Karpas-422 (cell line): ENCODE results near the gene PTPRH. TPM values are rescaled to one million over a fixed set of nuclear protein-coding genes. Genes with fewer than 3 reads are reported as not detected.

Source experiments
- DNase-seq: peaks from one replicate; pipeline ENCODE4 v3.0.0-alpha.2; 2015
- H2AFZ ChIP-seq: fragments of 200-600 bp; sonication (generic); 2 replicates; pipeline ENCODE4 v1.6.1; 2014; ENCODE audit warnings: antibody characterized with exemption, low read length, mixed read lengths
- H3K27ac ChIP-seq: fragments of 200-600 bp; sonication (generic); 2 replicates; pipeline ENCODE4 v1.5.1; 2014; ENCODE audit warnings: mild to moderate bottlenecking, low read length, moderate library complexity
- H3K27me3 ChIP-seq: fragments of 200-600 bp; sonication (generic); 2 replicates; pipeline ENCODE4 v1.6.1; 2014; ENCODE audit warnings: low read length, mixed read lengths
- H3K36me3 ChIP-seq: fragments of 200-600 bp; sonication (generic); 2 replicates; pipeline ENCODE4 v1.6.1; 2014; ENCODE audit warnings: low read length, mixed read lengths; ENCODE audit not compliant: insufficient read depth
- H3K4me1 ChIP-seq: fragments of 200-600 bp; sonication (generic); 2 replicates; pipeline ENCODE4 v1.6.1; 2014; ENCODE audit warnings: mild to moderate bottlenecking, low read length, mixed read lengths
- H3K4me2 ChIP-seq: fragments of 200-600 bp; sonication (generic); 2 replicates; pipeline ENCODE4 v1.6.1; 2014; ENCODE audit warnings: low read length, low read depth, mild to moderate bottlenecking; ENCODE audit not compliant: poor library complexity, severe bottlenecking
- H3K4me3 ChIP-seq: fragments of 200-600 bp; sonication (generic); 2 replicates; pipeline ENCODE4 v1.5.1; 2014; ENCODE audit warnings: mild to moderate bottlenecking, antibody characterized with exemption, low read length, mixed read lengths
- H3K79me2 ChIP-seq: fragments of 200-600 bp; sonication (generic); 2 replicates; pipeline ENCODE4 v1.6.1; 2014; ENCODE audit warnings: mild to moderate bottlenecking, low read length, mixed read lengths
- H3K9ac ChIP-seq: fragments of 200-600 bp; sonication (generic); 2 replicates; pipeline ENCODE4 v1.6.0; 2014; ENCODE audit warnings: low read length
- H3K9me2 ChIP-seq: fragments of 200-600 bp; sonication (generic), shearing (Covaris generic); replicated peaks from 2 replicates; pipeline ENCODE4 v1.6.0; 2014; ENCODE audit warnings: mild to moderate bottlenecking, low read length, moderate library complexity; ENCODE audit not compliant: insufficient read depth
- H3K9me3 ChIP-seq: fragments of 300-700, 200-600 bp; sonication (generic); 2 replicates; pipeline ENCODE4 v1.6.1; 2014; ENCODE audit warnings: low read length, mixed read lengths
- H4K20me1 ChIP-seq: fragments of 200-600 bp; sonication (generic); 2 replicates; pipeline ENCODE4 v1.6.1; 2014; ENCODE audit warnings: mild to moderate bottlenecking, antibody characterized with exemption, low read length, low read depth; ENCODE audit not compliant: insufficient read depth
- total RNA-seq: library from RNA; depleted of rRNA; stranded (reverse); fragments of >200 nt; shearing (Covaris generic); gene quantifications from 2 replicates; pipeline ENCODE4 v1.2.3, GENCODE V29; 2014; ENCODE audit warnings: low replicate concordance

Gene PTPRH
- total RNA-seq, 1 experiment from 2014 or later, result 1.4 TPM

DNA sequence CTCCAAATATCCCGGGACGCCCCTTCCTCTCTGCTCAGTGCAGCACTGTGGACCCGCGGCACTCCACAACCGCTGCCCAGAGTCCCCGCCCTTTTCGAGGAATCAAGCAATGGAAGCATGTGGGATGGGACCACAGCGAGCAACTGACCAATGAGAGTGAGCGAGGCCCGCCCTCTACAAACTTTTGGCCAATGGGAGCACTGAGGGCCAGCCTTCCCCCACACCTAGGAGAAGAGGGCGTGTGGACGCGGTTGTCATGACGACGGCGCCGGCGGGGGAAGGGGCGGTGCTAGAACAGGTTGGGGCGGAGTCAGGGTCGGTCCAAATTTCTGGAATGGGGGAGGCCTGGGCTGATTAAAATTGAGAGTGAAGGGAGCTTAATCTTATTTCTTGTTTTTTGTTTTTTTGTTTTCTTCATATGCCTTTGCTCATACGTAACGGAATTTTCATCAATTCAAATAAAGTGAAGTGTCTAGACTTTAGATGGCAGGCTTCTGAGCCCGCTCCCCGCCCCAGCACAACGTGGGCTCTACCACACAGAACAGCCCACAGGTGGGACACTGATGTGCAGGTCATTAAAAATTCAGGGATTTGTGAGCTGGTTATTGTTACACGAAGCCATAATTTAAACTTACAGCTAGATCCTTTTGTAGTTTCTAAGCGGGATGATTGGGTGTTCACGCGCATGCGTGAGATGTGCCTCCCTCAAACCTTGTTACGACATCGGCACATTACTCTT lies 42.6 kb downstream of the PTPRH start, which contains the start of gene DNAAF3:
TSS of gene DNAAF3 (minus strand) at position 84 of the 739 bp plus-strand sequence. CDS start 200 bp downstream, outside the sequence.
- Histone ChIP-seq H3K27ac (no peak within 1 kb of the TSS), H3K4me2 (no peak within 1 kb of the TSS), H3K79me2 (no peaks in the 10 kb centered on the region), H3K27me3 (no peaks in the 10 kb centered on the region), H3K36me3 (no peaks in the 10 kb centered on the region), H3K4me1 (no peaks in the 10 kb centered on the region), H2AFZ (no peak within 1 kb of the TSS), H3K9me2 (no peaks in the 10 kb centered on the region), H3K9me3 (no peaks in the 10 kb centered on the region), H3K4me3 (no peak within 1 kb of the TSS), H3K9ac (no peak within 1 kb of the TSS), H4K20me1 (no peaks in the 10 kb centered on the region)
- peak; percentile 97 for DNase-seq

DNA sequence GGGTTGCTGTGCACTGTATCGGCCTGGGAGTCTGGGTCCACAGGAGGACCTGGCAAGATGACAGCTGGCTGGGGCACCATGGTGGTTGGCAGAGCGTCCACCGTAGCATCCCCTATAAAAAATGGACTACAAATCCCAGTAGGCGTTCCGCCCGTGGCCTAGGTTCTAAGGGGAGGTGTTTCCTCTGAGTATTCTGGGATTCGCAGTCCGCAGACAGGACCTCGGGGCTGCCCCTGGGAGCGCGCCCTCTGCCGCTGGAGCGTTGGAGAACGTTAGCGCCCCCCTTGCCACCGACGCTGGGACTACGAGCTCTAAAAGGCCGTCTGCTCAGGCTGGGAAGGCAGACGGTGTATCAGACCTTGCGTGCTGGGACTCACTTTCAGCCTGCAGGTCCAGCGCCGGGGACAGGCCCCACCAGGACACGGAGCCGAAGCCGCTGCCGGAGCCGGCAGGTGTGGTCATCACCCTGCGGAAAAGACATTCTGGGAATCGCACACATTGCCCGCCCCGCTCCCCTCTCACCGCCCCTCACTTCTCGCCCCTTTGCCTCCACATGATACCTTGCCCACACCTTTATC lies 43.3 kb downstream of the PTPRH start:
- DNase-seq, result peak; percentile 27
- H3K27ac ChIP-seq, result no peak overlapping the region
- H3K79me2 ChIP-seq, result no peaks in the 10 kb centered on the region
- H3K36me3 ChIP-seq, result no peaks in the 10 kb centered on the region
- no peaks in the 10 kb centered on the region for H3K4me1 ChIP-seq
- H2AFZ ChIP-seq, result no peak overlapping the region
- no peaks in the 10 kb centered on the region for H3K9me2 ChIP-seq
- H3K9ac ChIP-seq, result no peak overlapping the region
- H3K27me3 ChIP-seq, result no peaks in the 10 kb centered on the region
- H3K4me2 ChIP-seq, result no peak overlapping the region
- no peaks in the 10 kb centered on the region for H3K9me3 ChIP-seq
- no peak overlapping the region for H3K4me3 ChIP-seq
- no peaks in the 10 kb centered on the region for H4K20me1 ChIP-seq

DNA sequence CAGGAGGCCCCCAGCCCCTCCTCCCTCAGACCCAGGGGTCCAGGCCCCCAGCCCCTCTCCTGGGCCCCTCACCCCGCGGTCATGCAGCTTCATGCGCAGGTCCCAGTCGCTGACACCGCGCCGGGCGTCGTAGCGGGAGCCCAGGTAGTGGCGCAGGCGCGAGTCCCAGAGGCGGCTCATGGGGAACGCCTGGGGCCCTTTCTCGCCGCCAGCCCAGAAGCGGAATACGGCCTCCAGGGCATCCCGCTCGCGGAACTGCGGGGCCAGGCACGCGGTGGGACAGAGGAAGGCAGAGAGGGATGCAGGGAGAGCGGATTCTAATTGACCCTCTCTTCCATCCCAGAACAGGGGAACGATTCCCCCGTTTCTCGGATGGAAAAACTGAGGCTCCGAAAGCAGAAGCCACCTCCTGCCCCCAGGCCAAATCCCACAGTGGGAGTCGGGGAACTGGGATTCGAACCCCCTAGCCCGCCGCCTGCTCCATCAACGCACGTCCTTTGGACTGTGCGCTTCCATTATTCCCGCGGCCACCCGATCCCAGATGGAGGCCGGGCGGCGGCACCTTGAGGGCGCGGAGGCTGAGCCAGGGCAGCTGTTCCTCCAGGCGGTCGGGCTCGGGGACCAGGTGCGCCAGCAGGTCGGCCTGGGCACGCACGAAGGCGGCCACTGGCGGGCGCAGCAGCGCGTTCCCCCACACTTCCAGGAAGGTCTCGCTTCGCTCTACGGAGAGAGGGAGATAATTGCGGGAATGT lies 47.6 kb downstream of the PTPRH start:
- no peak overlapping the region for H3K9ac ChIP-seq
- no peak for DNase-seq
- H3K4me2 ChIP-seq, result no peak overlapping the region
- H3K4me1 ChIP-seq, result no peaks in the 10 kb centered on the region; the same call in 1 of the 2 replicates
- H3K27me3 ChIP-seq, result no peaks in the 10 kb centered on the region
- H3K79me2 ChIP-seq, result no peaks in the 10 kb centered on the region
- H3K36me3 ChIP-seq, result no peaks in the 10 kb centered on the region
- no peak overlapping the region for H3K27ac ChIP-seq
- H2AFZ ChIP-seq, result no peak overlapping the region
- H4K20me1 ChIP-seq, result no peaks in the 10 kb centered on the region
- no peak overlapping the region for H3K4me3 ChIP-seq
- H3K9me3 ChIP-seq, result no peaks in the 10 kb centered on the region
- H3K9me2 ChIP-seq, result no peaks in the 10 kb centered on the region

DNA sequence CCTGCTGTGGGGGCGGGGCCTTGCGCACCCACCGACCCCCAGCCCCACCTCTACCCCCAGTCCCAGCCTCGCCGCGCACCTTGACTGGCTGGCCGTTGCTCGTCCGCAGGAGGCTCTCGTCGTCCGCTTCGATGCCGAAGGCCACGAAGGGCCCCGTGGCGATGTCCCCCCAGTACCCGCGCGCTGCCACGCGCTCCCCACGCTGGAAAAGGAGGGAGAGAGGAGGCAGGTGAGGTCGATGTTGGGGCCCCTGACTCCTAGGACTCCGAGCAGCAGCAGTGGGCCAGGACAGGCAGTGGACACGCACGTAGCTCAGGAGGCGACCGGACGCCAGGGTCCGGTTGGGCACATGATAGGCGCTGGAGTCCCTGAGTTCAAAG lies 48.3 kb downstream of the PTPRH start:
- H3K9ac ChIP-seq, result no peak overlapping the region

DNA sequence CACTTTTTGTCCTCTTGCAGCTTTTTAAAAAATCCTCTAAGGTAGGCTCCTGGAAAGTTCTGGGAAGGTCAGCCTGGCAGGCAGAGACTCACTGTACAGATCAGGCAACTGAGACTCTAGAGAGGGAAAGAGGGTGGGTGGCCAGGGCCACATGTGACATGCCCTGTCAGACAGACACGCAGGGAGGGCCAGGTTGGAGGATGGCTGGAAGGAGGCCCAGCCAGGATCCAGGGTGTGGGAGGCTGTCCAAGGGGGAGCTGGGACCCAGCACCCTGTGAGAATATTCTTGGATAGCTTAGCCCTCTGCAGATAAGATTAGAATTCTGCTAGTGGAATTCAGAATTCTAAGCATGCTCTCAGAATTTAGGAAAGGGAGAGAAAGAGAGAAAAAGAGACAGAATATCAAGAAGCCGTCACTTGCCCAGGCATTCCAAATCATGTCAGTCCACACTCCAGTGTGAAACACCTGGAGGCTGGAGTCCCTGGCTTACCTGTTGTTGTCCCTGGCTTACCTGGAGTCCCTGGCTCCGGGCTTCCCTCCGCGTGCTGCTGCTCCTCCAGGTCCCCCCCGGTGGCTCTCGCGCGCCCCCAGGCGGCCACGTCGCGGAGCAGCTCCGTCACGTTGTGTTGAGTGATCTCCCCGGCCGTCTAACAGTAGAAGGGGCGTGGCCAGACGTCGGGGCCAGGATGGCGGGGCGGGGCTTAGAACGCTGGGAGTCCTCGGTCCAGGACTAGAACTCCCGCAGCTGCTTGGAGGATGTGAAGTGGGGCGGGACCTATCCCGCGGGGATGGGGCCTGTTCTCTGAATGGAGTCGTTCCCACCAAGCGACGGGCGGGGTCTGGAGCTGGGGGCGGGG lies 48.9 kb downstream of the PTPRH start:
- H3K4me1 ChIP-seq, result no peaks in the 10 kb centered on the region; the same call in 1 of the 2 replicates
- no peaks in the 10 kb centered on the region for H3K27me3 ChIP-seq
- no peaks in the 10 kb centered on the region for H4K20me1 ChIP-seq
- DNase-seq, result peak; percentile 99
- H3K9ac ChIP-seq, result peak overlapping the region; percentile 29
- H3K9me2 ChIP-seq, result no peaks in the 10 kb centered on the region
- no peaks in the 10 kb centered on the region for H3K79me2 ChIP-seq
- H3K9me3 ChIP-seq, result no peaks in the 10 kb centered on the region
- no peak overlapping the region for H3K4me3 ChIP-seq
- H3K4me2 ChIP-seq, result peak overlapping the region; percentile 5
- no peaks in the 10 kb centered on the region for H3K36me3 ChIP-seq
- H2AFZ ChIP-seq, result no peak overlapping the region
- H3K27ac ChIP-seq, result no peak overlapping the region

More for the DNA sequence above, 48.3 kb downstream of the PTPRH start:
- H4K20me1 ChIP-seq, result no peaks in the 10 kb centered on the region
- H3K27me3 ChIP-seq, result no peaks in the 10 kb centered on the region
- H3K4me2 ChIP-seq, result no peak overlapping the region
- H3K79me2 ChIP-seq, result no peaks in the 10 kb centered on the region
- DNase-seq, result no peak
- no peak overlapping the region for H3K27ac ChIP-seq
- H3K9me3 ChIP-seq, result no peaks in the 10 kb centered on the region
- H2AFZ ChIP-seq, result no peak overlapping the region
- no peaks in the 10 kb centered on the region; the same call in 1 of the 2 replicates for H3K4me1 ChIP-seq
- no peak overlapping the region for H3K4me3 ChIP-seq
- no peaks in the 10 kb centered on the region for H3K9me2 ChIP-seq
- no peaks in the 10 kb centered on the region for H3K36me3 ChIP-seq

GRCh38 chr19:55158848-55159749 lies 50.2 kb downstream of the PTPRH start:
- no peaks in the 10 kb centered on the region for H4K20me1 ChIP-seq
- H3K36me3 ChIP-seq, result no peaks in the 10 kb centered on the region
- no peaks in the 10 kb centered on the region for H3K27me3 ChIP-seq
- H3K79me2 ChIP-seq, result no peaks in the 10 kb centered on the region
- no peak overlapping the region for H3K4me2 ChIP-seq
- H3K9ac ChIP-seq, result no peak overlapping the region
- no peaks in the 10 kb centered on the region for H3K9me2 ChIP-seq
- no peak overlapping the region for H3K27ac ChIP-seq
- H3K4me1 ChIP-seq, result no peaks in the 10 kb centered on the region; the same call in 1 of the 2 replicates
- H2AFZ ChIP-seq, result no peak overlapping the region
- no peaks in the 10 kb centered on the region for H3K9me3 ChIP-seq
- no peak overlapping the region for H3K4me3 ChIP-seq
- peak; percentile 70 for DNase-seq

- no peak for DNase-seq
- Histone ChIP-seq H3K9ac (no peak overlapping the region), H3K27me3 (no peaks in the 10 kb centered on the region), H2AFZ (no peak overlapping the region), H3K4me1 (no peaks in the 10 kb centered on the region; the same call in 1 of the 2 replicates), H3K9me2 (no peaks in the 10 kb centered on the region), H4K20me1 (no peaks in the 10 kb centered on the region), H3K9me3 (no peaks in the 10 kb centered on the region), H3K79me2 (no peaks in the 10 kb centered on the region), H3K4me3 (no peak overlapping the region), H3K4me2 (no peak overlapping the region), H3K27ac (no peak overlapping the region), H3K36me3 (no peaks in the 10 kb centered on the region)
Observed at GRCh38 chr19:55158423-55158822, 50.9 kb downstream of the PTPRH start.
